GM19240 (cell line): ENCODE data around the gene MIPEP.

Experiments used
- DNase-seq: peaks from one replicate; pipeline ENCODE4 v3.0.0; 2011; ENCODE audit warnings: low spot score; ENCODE audit not compliant: insufficient read length

Gene MIPEP

DNA sequence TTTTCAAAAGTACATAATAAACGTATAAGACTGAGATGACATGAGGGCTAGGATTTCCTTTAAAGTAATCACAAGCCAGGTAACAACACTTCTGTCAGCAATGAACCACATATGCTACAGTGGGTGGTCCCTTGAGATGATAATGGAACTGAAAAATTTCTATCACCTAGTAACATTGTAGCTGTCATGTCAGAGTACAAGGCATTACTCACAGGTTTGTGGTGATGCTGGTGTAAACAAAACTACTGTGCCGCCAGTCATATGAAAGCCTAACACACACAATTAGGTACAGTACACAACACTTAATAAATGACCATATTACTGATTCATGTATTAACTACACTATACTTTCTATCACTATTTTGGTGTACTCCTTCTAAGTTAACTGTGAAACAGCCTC lies 36.8 kb downstream of the MIPEP start:
- no peak for DNase-seq

DNA sequence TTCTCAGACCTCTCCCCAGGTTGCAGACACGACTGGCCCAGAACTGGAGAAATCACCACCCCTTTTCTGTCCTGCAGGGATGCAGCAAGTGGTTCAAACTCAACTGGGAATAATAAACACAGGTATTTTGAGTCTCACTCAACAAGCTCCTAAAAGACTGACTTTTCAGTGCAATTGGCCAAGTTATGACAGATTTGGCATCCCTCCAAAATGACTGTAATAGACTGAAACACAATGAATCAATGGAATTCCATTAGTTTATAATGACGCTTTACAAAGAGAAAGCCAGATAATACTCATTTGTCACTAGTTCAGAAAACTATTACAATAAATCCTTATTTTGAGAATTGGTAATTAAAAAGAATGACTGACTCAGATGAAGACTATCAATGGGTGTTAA lies 38.1 kb downstream of the MIPEP start:
- DNase-seq: no peak

DNA sequence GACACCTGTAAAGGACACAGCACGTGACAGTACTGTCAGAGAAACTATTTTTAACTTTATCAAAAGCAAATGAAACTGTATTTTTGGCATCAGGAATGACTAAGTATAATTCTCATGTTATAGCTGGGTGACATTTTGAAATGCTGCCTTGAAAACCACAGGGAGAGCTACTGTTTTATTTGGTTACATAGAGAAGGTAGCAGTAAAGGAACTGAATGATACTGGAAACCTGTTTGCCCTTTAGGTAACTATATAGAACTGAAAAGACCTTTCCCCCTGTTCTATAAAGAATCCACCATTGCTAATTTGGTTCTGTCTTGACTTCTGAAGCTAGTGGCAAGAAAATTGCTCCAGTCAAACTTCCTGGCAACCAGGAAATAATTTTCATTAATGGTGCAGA lies 39.1 kb downstream of the MIPEP start:
- no peak for DNase-seq

DNA sequence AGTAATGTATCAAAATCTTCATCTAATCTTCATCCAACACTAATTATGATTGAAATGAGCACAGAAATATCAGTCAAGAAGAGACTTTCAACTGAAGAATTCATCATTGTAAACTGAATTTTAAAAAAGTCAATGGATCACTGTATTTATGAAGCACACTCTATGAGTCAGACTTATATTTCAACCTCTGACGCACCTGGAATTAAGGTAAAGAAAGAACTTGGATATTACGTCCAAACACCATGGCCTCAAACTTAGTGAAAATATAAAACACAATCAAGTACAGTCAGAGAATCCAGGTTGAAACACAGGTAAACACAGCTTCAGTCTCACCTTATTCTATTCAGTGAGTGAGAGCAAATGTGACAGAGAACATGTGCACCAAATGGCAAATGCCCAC lies 39.5 kb downstream of the MIPEP start:
- no peak for DNase-seq

DNA sequence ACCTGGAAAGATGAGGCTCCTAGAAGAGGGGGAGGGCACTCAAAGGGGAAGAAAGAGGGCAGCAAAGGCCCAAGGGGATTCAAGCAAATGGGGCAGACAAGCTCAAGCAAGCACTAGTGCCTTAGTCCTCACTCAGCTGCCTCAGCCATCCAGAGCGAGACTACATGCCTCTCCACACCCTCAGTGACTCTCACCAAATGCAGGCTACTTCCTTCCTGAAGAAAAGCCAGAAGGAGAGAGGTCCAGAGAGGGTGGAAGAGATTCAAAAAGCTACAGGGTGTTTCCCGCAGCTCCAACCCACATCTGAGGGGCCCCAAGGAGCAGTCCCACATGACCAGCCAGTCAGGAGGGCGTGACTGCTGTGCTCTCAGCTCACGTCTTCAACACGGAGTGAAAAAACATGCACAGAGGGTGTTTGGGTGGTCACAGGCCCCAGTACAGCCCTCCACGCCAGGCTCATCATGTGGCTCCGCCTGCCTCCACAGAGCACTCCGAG lies 40.5 kb downstream of the MIPEP start:
- no peak for DNase-seq

DNA sequence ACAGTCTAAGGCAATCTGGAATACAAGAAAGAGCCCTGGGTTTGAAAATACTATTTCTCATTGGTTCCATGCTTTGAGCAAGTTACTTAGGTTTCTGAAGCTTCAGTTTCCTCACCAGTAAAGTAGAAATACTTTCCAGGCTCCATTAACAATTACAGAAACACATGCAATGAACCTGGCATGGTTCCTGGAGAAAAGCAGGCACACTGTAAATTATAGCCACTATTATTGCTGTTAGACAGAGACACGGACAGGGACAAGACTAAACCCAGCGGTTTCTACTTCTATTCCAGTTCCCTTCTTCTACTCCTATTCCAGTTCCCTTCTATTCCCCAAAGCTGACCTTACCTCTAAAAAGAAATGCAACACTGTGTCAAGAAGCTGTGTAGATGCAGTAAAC lies 41.2 kb downstream of the MIPEP start:
- DNase-seq: no peak

DNA sequence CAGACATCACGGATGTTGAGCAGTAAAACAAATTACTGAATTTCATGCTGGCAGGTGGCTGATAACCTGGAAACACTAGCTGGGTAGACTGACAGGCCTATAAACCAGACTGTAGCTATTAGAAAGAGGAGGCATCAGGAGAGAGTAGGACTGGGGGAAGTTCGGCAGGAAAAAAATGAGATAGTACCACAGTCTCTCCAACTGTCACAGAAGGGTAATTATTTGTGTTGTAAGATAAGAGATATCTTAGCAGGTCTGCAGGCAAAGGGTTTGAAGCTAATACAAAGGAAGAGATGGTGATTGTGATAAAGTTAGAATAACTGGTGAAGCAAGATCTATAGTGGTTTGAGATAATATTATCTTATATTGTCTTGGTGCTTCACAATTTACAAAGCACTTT lies 41.7 kb downstream of the MIPEP start:
- no peak for DNase-seq

DNA sequence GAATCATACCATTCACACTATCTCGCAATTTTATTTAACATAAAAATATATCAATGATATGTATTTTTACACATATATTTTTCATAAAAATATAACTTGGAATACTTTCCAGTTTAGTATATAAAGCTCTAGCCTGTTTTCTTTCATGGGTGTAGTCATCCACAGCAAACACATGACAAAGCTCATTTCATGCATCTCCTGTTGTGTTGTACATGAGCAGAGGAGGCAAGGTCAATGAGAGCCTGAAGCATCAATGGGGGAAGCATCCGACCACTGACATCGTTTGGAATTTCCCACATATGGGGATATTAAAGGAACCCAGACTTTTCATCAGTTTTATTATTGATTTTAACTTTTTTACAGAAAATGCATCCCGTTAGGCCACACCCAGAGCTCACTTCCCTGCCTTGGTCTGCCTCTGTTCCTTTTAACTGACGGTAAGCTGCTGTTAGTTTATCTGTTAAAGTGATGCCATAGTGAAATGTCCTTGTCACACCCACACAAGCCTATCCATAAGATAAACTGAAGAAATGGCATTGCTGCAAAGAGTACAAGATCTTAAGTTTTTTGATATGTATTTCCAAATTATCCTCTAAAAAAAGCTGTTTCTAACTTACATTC lies 44.0 kb downstream of the MIPEP start:
- no peak for DNase-seq

DNA sequence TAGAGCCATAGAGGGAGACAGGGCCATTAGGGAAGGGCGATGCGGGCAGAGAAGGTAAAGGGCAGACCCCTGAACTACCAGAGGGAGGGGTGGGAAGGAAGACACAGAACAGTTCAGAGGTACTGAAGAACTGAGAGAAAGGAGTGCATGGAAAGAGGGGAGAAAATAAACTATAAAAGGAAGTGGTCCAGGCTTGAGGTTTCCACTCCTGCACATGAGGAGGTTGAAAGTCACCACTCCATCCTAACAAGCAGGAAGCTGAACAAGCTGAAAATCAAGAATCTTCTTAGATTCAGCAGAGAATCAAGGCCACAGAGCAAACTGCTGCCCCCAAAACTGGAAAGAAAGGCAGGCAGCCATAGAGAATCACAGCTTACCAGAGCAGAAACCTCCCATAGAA lies 45.1 kb downstream of the MIPEP start:
- no peak for DNase-seq

DNA sequence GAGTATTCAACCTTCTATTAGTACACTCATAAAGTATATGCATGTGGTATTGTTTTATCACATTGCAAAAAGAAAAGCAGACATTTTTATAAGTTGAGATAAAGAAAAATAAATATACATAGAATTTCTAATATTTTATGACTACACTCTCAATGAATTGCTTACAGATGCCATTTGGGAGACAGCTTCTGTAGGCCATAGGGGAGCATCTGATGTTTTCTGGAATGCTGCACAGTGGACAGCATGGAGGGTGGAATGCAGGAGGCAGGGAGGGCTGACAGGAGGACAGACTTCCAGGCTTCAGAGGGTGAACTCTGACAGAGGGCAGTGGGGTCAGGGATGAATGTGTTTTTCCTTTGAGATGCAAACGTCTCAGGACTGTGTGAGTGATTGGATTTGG lies 45.8 kb downstream of the MIPEP start:
- no peak for DNase-seq

DNA sequence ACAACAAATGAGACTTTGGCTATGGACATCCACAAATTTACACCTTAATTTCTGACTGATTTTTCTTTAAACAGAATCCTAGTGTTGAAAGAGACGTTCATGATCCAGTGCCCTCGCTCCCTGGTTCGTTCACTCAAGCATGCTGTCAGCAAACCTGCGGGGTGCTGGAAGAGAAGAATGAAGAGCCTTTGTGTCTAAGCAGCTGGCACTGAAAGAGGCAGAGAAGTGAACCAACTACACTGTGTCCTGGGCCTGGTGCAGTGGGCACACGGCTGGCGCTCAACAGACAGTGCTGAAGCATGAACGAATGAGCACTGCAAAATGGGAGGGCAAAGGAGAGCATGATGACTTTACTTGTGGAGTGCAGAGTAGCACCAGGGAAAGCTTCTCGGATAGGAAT lies 46.8 kb downstream of the MIPEP start:
- no peak for DNase-seq

DNA sequence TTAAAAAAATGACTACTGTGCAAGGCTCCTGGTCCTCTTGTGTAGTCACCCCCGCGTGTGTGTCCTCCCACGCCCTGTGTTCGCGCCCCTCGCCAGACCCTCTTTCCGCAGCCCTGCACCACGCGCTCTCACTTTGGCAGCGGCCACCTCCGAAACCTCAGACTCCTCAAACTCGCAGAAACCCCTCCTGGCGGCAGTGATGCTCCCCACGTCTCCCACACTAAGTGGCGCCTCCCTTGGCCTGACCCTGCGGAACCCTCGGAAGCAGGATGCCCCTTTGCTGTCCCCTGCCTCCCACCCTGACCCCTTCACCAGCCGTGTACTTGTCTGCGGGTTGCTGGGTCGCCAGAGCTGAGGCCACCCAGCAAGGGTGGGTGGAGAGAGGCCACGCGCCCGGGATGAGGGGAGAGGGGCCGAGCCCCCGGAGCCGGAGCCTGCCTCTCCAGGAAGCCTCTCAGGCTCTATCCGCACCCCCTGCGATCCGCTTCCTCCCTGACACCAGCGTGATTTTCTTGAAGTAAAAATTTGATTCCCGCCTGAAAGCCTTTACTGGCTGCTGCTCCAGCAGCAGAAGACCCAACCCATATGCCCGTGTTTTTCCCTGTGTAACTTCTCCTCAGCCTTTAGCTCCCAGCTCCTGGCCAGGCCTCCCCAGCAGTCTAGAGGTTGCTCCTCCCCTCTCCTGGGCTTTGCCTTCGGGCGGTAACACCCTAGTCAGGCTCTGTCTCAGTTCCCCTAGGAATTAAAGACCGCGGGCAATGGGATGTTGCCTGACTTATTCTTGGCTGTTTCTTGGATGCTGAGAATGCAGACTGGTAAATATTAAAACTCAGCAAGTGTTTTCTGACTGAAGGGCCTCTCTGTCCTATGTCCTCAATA lies 55.2 kb downstream of the MIPEP start:
- DNase-seq: no peak

DNA sequence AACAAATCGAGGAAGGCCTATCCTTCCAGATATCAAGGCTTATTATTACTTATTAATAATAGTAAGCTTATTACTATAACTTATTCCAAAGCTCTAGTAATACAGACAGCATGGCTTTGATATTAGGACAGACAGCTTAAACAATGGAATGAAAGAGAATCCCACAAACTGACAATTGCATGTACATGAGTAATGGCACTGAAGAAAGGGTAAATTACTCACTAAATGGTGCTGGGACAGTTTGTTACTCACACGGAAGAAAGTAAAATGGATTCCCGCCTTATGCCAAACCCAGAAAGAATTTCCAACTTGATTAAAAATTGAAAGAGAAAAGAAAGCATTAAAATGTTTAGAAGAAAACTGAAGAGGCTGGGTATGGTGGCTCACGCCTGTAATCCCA lies 60.3 kb downstream of the MIPEP start:
- DNase-seq: no peak

DNA sequence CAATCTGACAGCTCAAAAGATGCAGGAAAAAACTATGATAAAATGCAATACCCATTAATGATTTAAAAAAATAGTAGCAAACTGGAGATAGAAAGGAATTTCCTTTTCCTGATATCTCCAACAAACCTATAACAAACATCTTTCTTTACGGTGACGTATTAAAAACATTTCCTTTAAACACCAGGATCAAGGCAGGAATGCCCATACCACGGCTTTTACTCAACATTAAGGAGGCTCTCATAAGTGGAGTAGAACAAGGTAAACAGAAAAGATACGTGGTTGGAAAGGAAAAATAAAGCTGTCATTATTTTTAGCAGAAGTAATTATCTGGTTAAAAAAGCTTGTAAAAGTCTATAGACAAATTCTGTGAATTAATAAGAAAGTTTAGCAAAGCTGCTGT lies 61.1 kb downstream of the MIPEP start:
- DNase-seq: no peak

DNA sequence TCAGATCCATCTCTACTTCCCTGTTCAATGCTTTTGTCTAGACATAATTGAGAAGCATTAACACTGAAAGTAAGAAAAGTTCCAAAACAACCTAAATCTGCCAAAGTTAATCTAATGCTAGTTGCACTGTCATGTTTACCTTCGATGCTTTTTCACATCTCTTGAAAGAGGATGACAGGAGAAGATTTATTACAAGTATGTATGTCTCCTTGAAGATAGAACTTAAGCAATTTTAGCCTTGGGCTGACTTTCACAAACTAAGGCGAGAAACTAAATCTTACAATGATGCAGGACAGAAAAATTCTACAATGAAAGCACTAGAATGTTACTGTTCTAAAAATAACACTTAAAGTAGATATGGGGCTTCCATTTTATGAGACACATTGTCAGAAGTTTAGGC lies 64.0 kb downstream of the MIPEP start:
- DNase-seq: no peak

DNA sequence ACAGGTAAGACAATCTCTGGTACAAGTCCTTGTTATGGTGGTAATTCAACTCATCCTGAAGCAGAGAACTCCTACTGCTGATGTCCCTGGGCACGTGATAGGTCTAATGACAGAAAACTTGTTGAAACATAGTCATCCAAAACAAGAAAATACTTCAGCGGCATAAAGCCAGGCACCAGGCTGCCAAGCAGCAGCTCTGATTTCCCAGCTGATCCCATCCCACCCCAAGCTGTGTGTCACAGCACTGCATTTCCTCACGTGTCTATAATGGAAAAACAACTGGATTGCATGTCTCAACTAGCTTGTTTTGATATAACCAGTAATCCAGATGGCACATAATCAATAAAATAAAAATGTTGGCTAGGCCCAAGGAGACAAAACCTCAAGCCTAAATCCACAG lies 64.8 kb downstream of the MIPEP start:
- no peak for DNase-seq

DNA sequence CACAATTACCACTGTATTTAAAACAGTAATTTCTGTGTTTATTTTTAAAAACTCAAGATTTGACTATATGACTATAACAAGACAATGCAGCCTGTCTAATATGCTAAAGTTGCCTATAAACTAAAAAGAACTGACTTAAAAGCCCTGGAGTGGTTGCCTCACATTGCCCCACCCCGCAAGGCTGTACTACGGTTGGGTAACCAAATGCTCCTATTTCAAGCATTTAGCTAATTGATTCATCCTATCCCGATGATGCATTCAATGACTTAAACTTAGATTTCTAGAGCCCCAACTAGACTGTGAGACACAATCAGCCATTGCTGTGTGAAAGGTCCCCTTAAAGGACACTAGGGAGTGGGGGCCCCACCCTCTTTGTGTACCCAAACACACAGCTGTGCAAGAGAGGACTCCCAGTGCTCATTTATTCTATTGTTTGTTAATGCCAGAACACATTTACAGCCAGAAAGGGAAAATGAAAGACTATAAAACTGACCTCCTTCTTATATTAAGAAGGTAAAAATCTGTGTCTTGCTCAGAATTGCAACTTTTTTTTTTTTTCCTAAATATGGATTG lies 66.9 kb downstream of the MIPEP start:
- DNase-seq: no peak

DNA sequence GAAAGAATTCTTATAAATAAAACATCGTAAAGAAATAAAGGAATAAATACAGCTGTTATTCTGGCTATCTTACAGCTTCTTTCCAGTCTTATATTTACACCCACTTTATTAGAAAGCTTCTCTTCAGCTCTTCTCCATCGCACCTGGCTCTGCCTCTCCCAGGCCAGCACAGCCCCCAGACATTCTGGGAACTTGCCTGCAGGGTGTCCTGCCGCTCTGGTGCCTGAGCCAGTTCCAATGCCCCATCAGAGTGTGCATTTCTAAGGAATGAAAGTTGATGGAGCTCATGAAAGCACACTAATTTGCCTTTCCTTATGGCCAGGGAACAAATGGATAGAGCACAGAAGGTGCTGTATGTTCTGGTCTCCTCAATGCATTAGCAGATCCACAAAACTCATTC lies 68.7 kb downstream of the MIPEP start:
- no peak for DNase-seq

DNA sequence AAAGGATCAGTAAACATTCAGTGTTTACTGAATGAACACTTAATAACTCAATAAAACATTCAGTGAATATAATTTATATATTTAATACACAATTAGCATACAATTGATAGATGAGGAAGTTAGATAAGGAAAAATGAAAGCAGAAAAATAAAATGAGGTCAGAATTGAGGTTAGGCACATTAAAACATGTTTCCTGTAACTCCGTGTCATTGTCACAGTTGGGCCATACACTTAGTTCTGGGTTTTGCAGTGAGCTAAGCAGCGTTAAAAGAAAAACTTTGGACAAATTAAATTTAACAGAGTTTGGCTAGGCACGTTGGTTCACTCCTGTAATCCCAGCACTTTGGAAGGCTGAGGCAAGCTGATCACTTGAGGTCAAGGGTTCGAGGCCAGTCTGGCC lies 71.4 kb downstream of the MIPEP start:
- no peak for DNase-seq

DNA sequence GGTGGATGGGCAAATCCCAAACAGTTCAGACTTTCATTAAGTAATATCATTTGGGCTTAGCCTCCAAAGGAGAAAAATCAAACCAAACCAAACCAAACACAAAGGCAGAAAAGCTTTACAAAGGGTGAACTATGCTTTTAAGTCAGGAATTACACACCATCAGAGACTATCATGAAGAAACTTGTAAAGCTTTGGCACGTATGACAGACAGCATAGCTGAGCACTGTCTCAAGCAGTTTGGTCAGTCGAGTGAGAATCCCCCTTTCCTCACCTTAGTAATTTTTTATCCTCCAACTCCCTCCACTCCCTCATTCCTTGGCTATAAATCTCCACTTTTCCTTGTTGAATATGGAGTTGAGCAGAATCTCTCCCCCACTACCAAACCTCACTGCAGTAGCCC lies 72.1 kb downstream of the MIPEP start:
- DNase-seq: no peak

DNA sequence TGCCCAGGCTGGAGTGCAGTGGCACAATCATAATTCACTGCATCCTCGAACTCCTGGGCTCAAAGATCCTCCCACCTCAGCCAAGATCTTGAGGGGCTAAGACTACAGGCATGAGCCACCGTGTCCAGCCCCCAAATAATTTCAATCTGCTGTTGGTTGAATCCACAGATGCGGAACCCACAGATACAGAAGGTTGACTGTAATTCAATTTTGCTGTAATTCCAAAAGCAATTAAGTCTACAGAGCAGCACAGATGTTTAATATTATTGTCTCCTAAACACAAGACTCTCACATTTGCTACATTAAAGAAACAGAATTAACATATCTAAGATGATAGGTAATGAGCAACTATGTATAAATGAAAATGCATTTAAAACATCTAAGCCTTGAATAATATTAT lies 75.6 kb downstream of the MIPEP start:
- DNase-seq: no peak

DNA sequence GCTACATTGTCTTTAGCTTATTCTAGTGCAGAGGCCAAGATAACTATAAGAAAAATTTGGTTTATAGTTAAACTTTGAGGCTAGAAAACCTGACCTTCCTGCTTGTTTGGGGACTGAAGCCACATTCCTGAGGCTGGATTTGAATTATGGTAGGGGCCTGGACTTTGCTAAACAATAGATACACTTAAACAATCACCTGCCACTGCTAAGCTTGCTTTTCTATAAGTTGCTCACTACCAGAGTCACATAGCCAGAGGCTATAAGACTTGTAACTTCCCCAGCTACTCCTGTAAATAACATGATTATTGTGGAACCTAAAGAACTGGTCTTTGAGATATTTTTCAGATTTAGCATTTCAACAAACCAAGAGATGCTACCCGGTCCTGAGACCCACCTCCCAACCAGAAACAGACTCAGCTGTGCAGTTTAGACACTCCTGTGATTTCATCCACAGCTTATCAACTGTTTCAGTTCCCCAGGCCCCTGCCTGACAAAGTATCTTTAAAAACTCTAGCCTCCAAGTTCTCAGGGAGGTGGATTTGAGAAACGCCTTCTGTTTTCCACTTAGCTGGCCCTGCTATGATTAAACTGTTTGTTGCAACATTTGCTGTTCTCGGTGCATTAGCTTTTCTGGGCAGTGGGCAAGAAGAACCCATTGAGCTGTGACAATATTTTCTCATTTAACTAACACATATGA lies 77.7 kb downstream of the MIPEP start:
- no peak for DNase-seq
